Testis (tissue), 3 donors: ENCODE data around the gene UVSSA. TPM values are rescaled to one million over a fixed set of nuclear protein-coding genes. Genes with fewer than 3 reads are reported as not detected.

Source experiments
- DNase-seq: peaks from one replicate; pipeline ENCODE4 v3.0.0-alpha.2; 2019
- H3K27ac ChIP-seq, 2 donors: fragments of 200-600 bp; sonication (generic); one replicate each; pipeline ENCODE4 v1.5.1; 2019
- H3K27me3 ChIP-seq: fragments of 200-600 bp; sonication (generic); one replicate; pipeline ENCODE4 v1.5.1; 2019
- H3K36me3 ChIP-seq: fragments of 200-600 bp; sonication (generic); one replicate; pipeline ENCODE4 v1.5.1; 2017; ENCODE audit warnings: low read depth; ENCODE audit errors: missing control alignments
- H3K4me1 ChIP-seq: fragments of 200-600 bp; sonication (generic); one replicate; pipeline ENCODE4 v1.5.1; 2019
- H3K4me3 ChIP-seq, 2 donors: fragments of 200-600 bp; sonication (generic); one replicate each; pipeline ENCODE4 v1.5.1; 2017 to 2019
- H3K9me3 ChIP-seq: fragments of 200-600 bp; sonication (generic); one replicate; pipeline ENCODE4 v1.5.1; 2017
- POLR2A ChIP-seq: fragments of 450-650 bp; IDR thresholded peaks from one replicate; pipeline ENCODE4 v1.6.1; 2017; ENCODE audit warnings: antibody characterized with exemption, mild to moderate bottlenecking, moderate library complexity
- WGBS, 2 donors: methylation state at CpG; one replicate each; pipeline ENCODE4 v1.1.5; 2018; 5-methylcytosine and 5-hydroxymethylcytosine counted together
- intact Hi-C: fragments of 100-400 bp; cut with DNase I; formaldehyde crosslinking; loops from one replicate; pipeline ENCODE4 v1.15.1; 2023; ENCODE audit warnings: low total_unique reads
- polyA plus RNA-seq: library from polyadenylated mRNA; stranded (reverse); fragments of 350-450 nt; fragmentation: Illumina TruSeq; extraction: RNeasy Lipid Tissue Mini Kit (QIAGEN cat#74804); gene quantifications from one replicate; pipeline ENCODE4 v1.2.3, GENCODE V29; 2014; ENCODE audit warnings: low read depth, low replicate concordance; ENCODE audit not compliant: insufficient read depth
- total RNA-seq, 2 donors: library from RNA; depleted of rRNA; stranded (reverse); fragments of >200 nt; gene quantifications; one replicate each; pipeline ENCODE4 v1.2.3, GENCODE V29; 2016
- TF ChIP-seq, protein P1 (sequence below), 3 experiments: fragments of 450-650 bp in 2 of 3; fragments of 200-600 bp in 1 of 3; sonication (generic) in 1 of 3; IDR thresholded peaks; one replicate each; pipeline ENCODE4 v1.5.1; 2016 to 2019; ENCODE audit warnings: antibody characterized with exemption in 3 of 3, mild to moderate bottlenecking in 2 of 3, moderate library complexity in 1 of 3

The UVSSA gene
- total and polyA plus RNA-seq, 3 donors from 2014 or later, result 35.8 to 94.6 (median 71.5) TPM

DNA sequence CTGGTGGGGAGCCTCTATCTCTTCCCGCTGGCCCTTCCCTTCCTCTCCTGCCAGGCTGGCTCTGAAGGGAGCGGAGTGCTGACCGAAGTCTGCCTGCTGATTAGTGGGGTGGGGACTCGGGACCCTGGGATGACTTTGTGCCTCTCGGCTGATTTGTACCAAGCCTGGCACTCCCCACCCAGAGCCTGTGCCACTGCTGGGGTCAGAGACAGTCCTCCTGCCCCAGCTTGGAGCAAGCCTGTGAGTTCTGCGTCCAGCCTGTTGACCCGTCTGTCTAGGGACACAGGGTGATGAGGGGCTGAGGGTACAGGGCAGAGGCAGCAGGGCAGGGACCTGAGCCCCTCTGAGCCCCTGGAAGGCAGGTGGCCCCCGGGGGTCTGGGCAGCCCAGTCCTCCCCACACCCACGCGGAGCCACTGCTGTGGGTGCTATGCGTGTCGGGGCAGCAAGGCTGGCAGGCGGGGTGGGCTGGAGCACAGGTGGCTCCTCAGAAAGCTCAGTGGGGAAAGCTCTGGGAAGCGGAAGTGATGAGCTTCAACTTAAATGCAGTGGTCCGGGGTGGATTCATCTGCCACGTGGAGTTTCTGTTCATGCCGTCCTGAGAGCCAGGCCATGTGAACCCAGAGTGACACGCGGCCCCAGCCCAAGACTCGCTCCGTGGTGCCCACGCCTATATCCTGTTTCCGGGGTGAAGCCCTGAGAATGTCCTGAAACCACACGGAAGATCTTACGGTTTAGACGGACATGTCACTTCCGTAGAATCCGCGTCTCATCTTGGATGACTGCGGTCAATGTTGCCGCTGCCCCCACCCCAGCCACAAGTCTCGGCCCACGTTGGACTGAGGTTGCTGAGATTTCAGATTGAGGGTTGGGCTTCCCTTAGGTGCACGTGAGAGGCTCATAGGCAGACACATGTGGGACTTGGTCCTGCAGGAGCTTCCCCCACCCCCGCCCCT is 21.1 kb upstream of the UVSSA start:
- Histone ChIP-seq H3K4me3 (no peak overlapping the region), H3K9me3 (no peaks in the 10 kb centered on the region), H3K27me3 (no peaks in the 10 kb centered on the region), H3K27ac (no peak overlapping the region), H3K36me3 (no peaks in the 10 kb centered on the region), H3K4me1 (no peaks in the 10 kb centered on the region)
- intact Hi-C loops, result no loop called here
- TF ChIP-seq, protein P1, sequence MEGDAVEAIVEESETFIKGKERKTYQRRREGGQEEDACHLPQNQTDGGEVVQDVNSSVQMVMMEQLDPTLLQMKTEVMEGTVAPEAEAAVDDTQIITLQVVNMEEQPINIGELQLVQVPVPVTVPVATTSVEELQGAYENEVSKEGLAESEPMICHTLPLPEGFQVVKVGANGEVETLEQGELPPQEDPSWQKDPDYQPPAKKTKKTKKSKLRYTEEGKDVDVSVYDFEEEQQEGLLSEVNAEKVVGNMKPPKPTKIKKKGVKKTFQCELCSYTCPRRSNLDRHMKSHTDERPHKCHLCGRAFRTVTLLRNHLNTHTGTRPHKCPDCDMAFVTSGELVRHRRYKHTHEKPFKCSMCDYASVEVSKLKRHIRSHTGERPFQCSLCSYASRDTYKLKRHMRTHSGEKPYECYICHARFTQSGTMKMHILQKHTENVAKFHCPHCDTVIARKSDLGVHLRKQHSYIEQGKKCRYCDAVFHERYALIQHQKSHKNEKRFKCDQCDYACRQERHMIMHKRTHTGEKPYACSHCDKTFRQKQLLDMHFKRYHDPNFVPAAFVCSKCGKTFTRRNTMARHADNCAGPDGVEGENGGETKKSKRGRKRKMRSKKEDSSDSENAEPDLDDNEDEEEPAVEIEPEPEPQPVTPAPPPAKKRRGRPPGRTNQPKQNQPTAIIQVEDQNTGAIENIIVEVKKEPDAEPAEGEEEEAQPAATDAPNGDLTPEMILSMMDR (IDR thresholded peaks at IDR 0.05), result no peak
- no peak for TF ChIP-seq POLR2A
- no peak for DNase-seq
- WGBS, 2 donors, result 93 to 94% methylated on average over 24 to 31 of the region's 35 CpGs

DNA sequence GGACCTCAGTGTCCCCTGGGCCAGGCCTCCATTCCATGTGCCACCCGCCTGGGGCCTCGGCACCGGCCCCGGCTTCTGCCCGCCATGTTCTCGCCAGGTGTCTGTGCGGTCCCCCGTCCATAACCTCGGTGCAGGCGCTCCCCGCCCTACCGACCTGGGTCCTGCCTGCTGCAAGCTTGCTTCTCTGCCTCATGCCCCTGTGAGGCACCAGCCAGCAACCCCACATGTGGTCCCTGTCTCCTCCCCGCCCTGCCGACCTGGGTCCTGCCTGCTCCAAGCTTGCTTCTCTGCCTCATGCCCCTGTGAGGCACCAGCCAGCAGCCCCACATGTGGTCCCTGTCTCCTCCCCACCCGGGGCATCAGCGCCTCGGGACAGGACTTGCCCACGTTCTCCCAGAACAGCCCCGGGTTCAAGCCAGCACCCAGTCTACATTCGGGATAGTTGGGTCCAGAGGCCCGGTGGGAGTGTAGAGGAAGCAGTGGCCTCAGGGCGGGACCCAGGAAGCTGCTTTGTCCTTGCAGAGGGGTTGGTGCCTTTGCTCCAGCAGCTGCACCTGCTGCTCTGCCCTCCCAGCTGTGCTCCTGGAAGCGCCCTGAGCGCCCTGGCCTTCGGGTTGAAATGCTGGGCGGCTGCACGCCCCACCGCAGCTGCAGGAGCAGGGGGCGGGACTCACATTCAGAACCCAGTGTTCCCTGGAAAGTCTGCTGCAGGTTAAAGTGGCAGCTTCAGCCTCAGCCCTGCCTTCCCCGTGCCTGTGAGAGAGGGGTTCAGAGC is 20.1 kb upstream of the UVSSA start:
- H3K36me3 ChIP-seq, result no peaks in the 10 kb centered on the region
- H3K9me3 ChIP-seq, result no peaks in the 10 kb centered on the region
- DNase-seq, result no peak
- TF ChIP-seq, protein P1 (IDR thresholded peaks at IDR 0.05), result no peak
- TF ChIP-seq POLR2A, result no peak
- no peaks in the 10 kb centered on the region for H3K4me1 ChIP-seq
- H3K27ac ChIP-seq, result no peak overlapping the region
- no peak overlapping the region for H3K4me3 ChIP-seq
- WGBS, 2 donors, result 88 to 95% methylated on average over 18 to 30 of the region's 30 CpGs
- no peaks in the 10 kb centered on the region for H3K27me3 ChIP-seq
- intact Hi-C loops, result no loop called here

DNA sequence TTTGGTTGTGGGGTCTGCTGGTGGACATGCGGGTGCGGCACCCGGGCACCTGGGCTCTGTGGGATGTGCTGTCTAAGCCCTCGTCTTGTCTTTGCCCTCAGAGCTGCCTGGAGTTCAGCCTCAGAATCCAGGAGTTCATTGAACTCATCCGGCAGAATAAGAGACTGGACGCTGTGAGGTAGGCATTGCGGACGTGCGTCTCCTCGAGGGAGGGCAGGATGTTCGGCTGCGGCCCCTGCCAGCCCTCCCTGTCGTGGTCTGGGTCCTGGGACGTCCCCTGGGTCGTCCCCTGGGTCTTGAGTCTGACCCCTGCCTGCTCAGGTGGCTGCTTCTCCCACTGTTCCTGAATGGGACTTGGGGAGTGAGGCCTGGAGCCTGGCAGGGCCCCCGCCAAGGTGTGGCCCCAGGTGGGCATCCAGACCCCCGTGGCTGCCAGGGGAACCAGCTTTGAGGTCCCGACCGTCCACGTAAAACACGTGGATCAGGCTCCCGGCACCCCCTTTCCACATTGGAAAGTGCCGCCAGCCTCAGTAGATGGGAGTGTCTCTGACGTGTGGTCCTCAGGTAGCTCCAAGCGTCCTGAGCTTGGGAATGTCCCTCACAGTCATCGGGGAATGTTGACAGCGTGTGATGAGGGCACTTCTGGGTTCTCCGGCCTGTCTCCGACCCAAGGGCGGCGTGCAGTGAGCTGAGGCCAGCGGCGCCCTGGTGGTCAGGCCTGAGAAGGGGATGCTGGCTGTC is 19.3 kb upstream of the UVSSA start:
- no peak for TF ChIP-seq POLR2A
- TF ChIP-seq, protein P1 (IDR thresholded peaks at IDR 0.05), result no peak
- WGBS, 2 donors, result 91 to 95% methylated on average over 9 to 33 of the region's 33 CpGs
- Histone ChIP-seq H3K4me1 (no peaks in the 10 kb centered on the region), H3K27me3 (no peaks in the 10 kb centered on the region), H3K4me3 (no peak overlapping the region), H3K36me3 (no peaks in the 10 kb centered on the region), H3K27ac (no peak overlapping the region), H3K9me3 (no peaks in the 10 kb centered on the region)
- no peak for DNase-seq
- intact Hi-C loops, result no loop called here

DNA sequence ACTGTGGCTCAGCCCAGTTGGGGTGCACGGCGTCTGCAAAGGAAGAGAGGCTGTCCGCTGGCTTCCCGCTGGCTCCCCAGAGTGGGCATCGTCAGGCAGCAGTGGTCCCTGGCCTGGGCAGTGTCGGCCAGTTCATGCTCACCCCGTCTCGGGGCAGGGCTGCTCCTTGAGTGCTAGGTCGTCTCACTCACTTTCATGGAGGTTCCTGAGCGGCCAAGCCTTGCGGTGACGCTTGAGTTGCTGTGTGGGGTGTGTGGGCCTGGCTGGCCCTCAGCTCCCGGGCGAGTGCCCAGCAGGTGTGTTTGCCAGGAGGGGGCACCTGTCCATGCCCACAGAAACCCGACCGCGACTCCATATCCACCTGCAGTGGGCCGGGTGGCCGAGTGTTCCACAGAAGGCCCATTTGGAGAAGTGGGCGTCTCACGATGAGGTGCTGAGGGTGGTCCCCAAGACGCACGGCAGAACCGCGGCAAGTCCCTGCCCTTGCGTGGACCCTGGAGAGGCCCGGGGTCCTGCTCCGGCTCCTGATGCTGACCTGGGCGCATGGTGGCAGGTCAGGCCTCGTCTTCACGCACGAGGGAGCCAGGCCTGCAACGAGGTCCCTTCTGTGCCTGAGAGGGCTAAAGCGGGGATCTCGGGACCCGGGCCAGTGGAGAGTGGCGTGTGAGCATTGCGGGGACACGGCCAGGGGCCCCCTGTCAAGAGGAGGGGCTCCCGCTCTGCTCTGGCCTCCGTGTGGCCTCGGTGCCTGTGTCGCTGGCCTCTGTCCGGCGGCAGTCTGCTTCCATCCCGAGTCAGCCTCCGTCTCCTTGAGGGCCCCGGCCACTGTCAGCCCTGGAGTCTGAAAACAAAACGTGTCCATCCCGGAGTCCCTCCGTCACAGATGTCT is 18.5 kb upstream of the UVSSA start:
- H3K4me3 ChIP-seq, result no peak overlapping the region
- H3K27ac ChIP-seq, result no peak overlapping the region
- DNase-seq, result no peak
- 93 to 94% methylated on average over 16 to 46 of the region's 51 CpGs for WGBS, 2 donors
- TF ChIP-seq, protein P1 (IDR thresholded peaks at IDR 0.05), result no peak
- no peak for TF ChIP-seq POLR2A
- H3K27me3 ChIP-seq, result no peaks in the 10 kb centered on the region
- no peaks in the 10 kb centered on the region for H3K36me3 ChIP-seq
- no peaks in the 10 kb centered on the region for H3K4me1 ChIP-seq
- H3K9me3 ChIP-seq, result no peaks in the 10 kb centered on the region
- intact Hi-C loops, result no loop called here
